Endothelial cell of umbilical vein (primary cell): ENCODE measurements around the gene CBX2. TPM values are rescaled to one million over a fixed set of nuclear protein-coding genes. Genes with fewer than 3 reads are reported as not detected.

Experiments used
- BruUV-seq: library from RNA; stranded (reverse); fragments of 400-500 nt; replicated peaks from 2 replicates; lab custom pipeline; 2021; lab: Mats Ljungman, UMichigan
- CTCF ChIA-PET: fragments of 300-600, 350-600 bp; sonication (Branson Sonifier 250); formaldehyde crosslinking; loops from one replicate; lab custom pipeline; 2021; ENCODE audit warnings: antibody characterized with exemption, inconsistent platforms; lab: Charles Lee
- POLR2A ChIA-PET: fragments of 300-600, 350-600 bp; sonication (Branson Sonifier 250); formaldehyde crosslinking; loops from one replicate; lab custom pipeline; 2021; ENCODE audit warnings: antibody characterized with exemption, inconsistent platforms; lab: Charles Lee
- DNase-seq: peaks from one replicate; pipeline ENCODE4 v3.0.0-alpha.2; 2011; ENCODE audit warnings: low read depth, low spot score
- FAIRE-seq: peaks from 2 replicates; lab custom pipeline; 2011; peaks lifted over from hg19 to GRCh38; lab: Jason Lieb, UNC
- H2AFZ ChIP-seq: 2 replicates; pipeline ENCODE4 v1.6.0; 2012; ENCODE audit warnings: low read depth, low read length, control low read depth, inconsistent platforms
- H3K27ac ChIP-seq: 2 replicates; pipeline ENCODE4 v1.5.1; 2011; ENCODE audit warnings: low read depth, mild to moderate bottlenecking, control low read depth, low read length, moderate library complexity; ENCODE audit not compliant: insufficient read depth
- H3K27me3 ChIP-seq, 2 experiments: 2 replicates each; pipeline versions ENCODE4 v1.6.0 to v1.6.1; 2011; ENCODE audit warnings: low read length in 2 of 2, mixed read lengths in 1 of 2; ENCODE audit not compliant: control insufficient read depth in 2 of 2, insufficient read depth in 2 of 2
- H3K36me3 ChIP-seq, 2 experiments: 2 replicates in 1 of 2; 3 replicates in 1 of 2; pipeline ENCODE4 v1.5.1; 2011; ENCODE audit warnings: low read length in 2 of 2, mild to moderate bottlenecking in 1 of 2, moderate library complexity in 1 of 2; ENCODE audit not compliant: control insufficient read depth in 2 of 2, insufficient read depth in 2 of 2; ENCODE audit errors: extremely low read depth in 1 of 2
- H3K4me1 ChIP-seq: 3 replicates; pipeline ENCODE4 v1.5.1; 2011; ENCODE audit warnings: mild to moderate bottlenecking, low read length; ENCODE audit not compliant: control insufficient read depth, insufficient read depth; ENCODE audit errors: extremely low read depth
- H3K4me2 ChIP-seq: 2 replicates; pipeline ENCODE4 v1.6.1; 2011; ENCODE audit warnings: low read length, control low read depth, mixed read lengths; ENCODE audit not compliant: insufficient read depth
- H3K4me3 ChIP-seq, 3 experiments: fragments of 200-600 bp in 1 of 3; sonication (generic), shearing (Covaris generic) in 1 of 3; replicated peaks in 1 of 3; 2 replicates each; pipeline ENCODE4 v1.5.1; 2011 to 2016; ENCODE audit warnings: control low read depth in 3 of 3, low read length in 3 of 3, mild to moderate bottlenecking in 2 of 3, inconsistent platforms in 1 of 3, low read depth in 1 of 3, moderate library complexity in 1 of 3; ENCODE audit not compliant: insufficient read depth in 1 of 3
- H3K79me2 ChIP-seq: 2 replicates; pipeline ENCODE4 v1.6.0; 2012; ENCODE audit warnings: low read length, inconsistent platforms; ENCODE audit not compliant: control insufficient read depth, insufficient read depth
- H3K9ac ChIP-seq: replicated peaks from 2 replicates; pipeline ENCODE3; 2011; ENCODE audit warnings: low read length, control low read depth; ENCODE audit not compliant: insufficient read depth; ENCODE audit errors: extremely low read depth
- H3K9me1 ChIP-seq: replicated peaks from 3 replicates; pipeline ENCODE4 v1.6.0; 2011; ENCODE audit warnings: mild to moderate bottlenecking, low read length; ENCODE audit not compliant: control insufficient read depth, insufficient read depth; ENCODE audit errors: extremely low read depth
- H3K9me3 ChIP-seq: replicated peaks from 2 replicates; pipeline ENCODE4 v1.5.1; 2012; ENCODE audit warnings: low read length, inconsistent platforms; ENCODE audit not compliant: control insufficient read depth, insufficient read depth
- H4K20me1 ChIP-seq: replicated peaks from 2 replicates; pipeline ENCODE3; 2011; ENCODE audit warnings: mild to moderate bottlenecking, low read length; ENCODE audit not compliant: control insufficient read depth, insufficient read depth; ENCODE audit errors: extremely low read depth
- EZH2 ChIP-seq: IDR thresholded peaks from 2 replicates; pipeline ENCODE4 v1.6.1; 2012; ENCODE audit warnings: borderline replicate concordance, low read depth, mild to moderate bottlenecking, moderate library complexity, low read length, inconsistent platforms; ENCODE audit not compliant: severe bottlenecking
- FOS ChIP-seq: IDR thresholded peaks from 2 replicates; pipeline ENCODE4 v1.6.1; 2011; ENCODE audit warnings: mild to moderate bottlenecking, low read length, moderate library complexity, borderline replicate concordance; ENCODE audit not compliant: insufficient read depth
- GATA2 ChIP-seq: IDR thresholded peaks from 2 replicates; pipeline ENCODE4 v1.7.0; 2011; ENCODE audit warnings: low read depth, mild to moderate bottlenecking, moderate library complexity, mixed read lengths, low read length; ENCODE audit not compliant: insufficient read length, insufficient read depth
- JUN ChIP-seq: IDR thresholded peaks from 2 replicates; pipeline ENCODE4 v1.6.1; 2011; ENCODE audit warnings: borderline replicate concordance, low read depth; ENCODE audit not compliant: insufficient read length, insufficient read depth
- MYC ChIP-seq: IDR thresholded peaks from one replicate; pipeline ENCODE4 v1.6.1; 2011; ENCODE audit warnings: mild to moderate bottlenecking, low read depth, low read length
- POLR2A ChIP-seq: IDR thresholded peaks from 2 replicates; pipeline ENCODE4 v1.6.1; 2012; ENCODE audit warnings: low read depth, mild to moderate bottlenecking, control low read depth, low read length
- POLR2AphosphoS5 ChIP-seq: IDR thresholded peaks from 2 replicates; pipeline ENCODE4 v1.6.1; 2012; ENCODE audit warnings: low read depth, mild to moderate bottlenecking, control low read depth, low read length, moderate library complexity; ENCODE audit not compliant: insufficient read depth
- dilution Hi-C: fragments of 300-500 bp; cut with MboI; formaldehyde crosslinking; loops from one replicate; pipeline ENCODE4 v1.15.0; 2019; ENCODE audit warnings: low sequenced_read_pairs; ENCODE audit not compliant: extremely low pct_ligation_motif_present
- intact Hi-C: fragments of 100-400 bp; cut with micrococcal nuclease; formaldehyde crosslinking; loops from one replicate; pipeline ENCODE4 v1.10.0; 2022
- polyA plus RNA-seq, 4 experiments: library from polyadenylated mRNA; depleted of rRNA in 3 of 4; stranded (reverse) in 3 of 4; unstranded in 1 of 4; fragments of >200 nt; gene quantifications; 2 replicates each; pipeline versions ENCODE4 v1.2.1 to v1.2.3, GENCODE V29; 2011 to 2012; ENCODE audit warnings: missing spikeins in 1 of 4
- total RNA-seq: library from RNA; stranded (reverse); gene quantifications from 2 replicates; pipeline ENCODE4 v1.2.3, GENCODE V29; 2021
- TF ChIP-seq, protein P1 (sequence below): IDR thresholded peaks from 2 replicates; pipeline ENCODE4 v1.6.1; 2011; ENCODE audit not compliant: insufficient read depth, insufficient read length
- TF ChIP-seq, protein P2 (sequence below), 2 donors: IDR thresholded peaks; 1 replicate in 1 of 2; 2 replicates in 1 of 2; pipeline ENCODE4 v1.5.1; 2011; ENCODE audit warnings: low read length in 2 of 2, mild to moderate bottlenecking in 2 of 2, moderate library complexity in 2 of 2, control low read depth in 1 of 2, inconsistent platforms in 1 of 2, low read depth in 1 of 2; ENCODE audit not compliant: insufficient read depth in 1 of 2; ENCODE audit errors: extremely low read depth in 1 of 2

Gene CBX2
- total and polyA plus RNA-seq, 2 donors (not counting 3 experiments of a cell fraction or from before 2014, with no cell fraction given): 10.5 to 20.0 TPM

GRCh38 chr17:79822583-79823124 lies 44.7 kb downstream of the CBX2 start:
- H3K27ac ChIP-seq: no peak overlapping the region
- no peak for DNase-seq
- intact Hi-C loops (no loop called here), dilution Hi-C loops (no loop called here)
- no peaks in the 10 kb centered on the region for H3K9me1 ChIP-seq
- H3K9ac ChIP-seq: no peak overlapping the region
- H4K20me1 ChIP-seq: no peaks in the 10 kb centered on the region
- FAIRE-seq: no peak
- H3K4me1 ChIP-seq: peaks cover 6% of the 10 kb centered on the region
- no peaks in the 10 kb centered on the region for H3K9me3 ChIP-seq
- POLR2A ChIA-PET: no interaction called here
- H3K79me2 ChIP-seq: no peaks in the 10 kb centered on the region
- CTCF ChIA-PET: interaction anchor here (0.6 to 1.7 kb wide), 5 partner anchors 10 to 84 kb away, joined by 3 to 5 read pairs (median 3); no protein-coding TSS in a partner anchor
- BruUV-seq: no TSS peak
- TF ChIP-seq, protein P1, sequence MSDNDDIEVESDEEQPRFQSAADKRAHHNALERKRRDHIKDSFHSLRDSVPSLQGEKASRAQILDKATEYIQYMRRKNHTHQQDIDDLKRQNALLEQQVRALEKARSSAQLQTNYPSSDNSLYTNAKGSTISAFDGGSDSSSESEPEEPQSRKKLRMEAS: no peak
- TF ChIP-seq, protein P2, sequence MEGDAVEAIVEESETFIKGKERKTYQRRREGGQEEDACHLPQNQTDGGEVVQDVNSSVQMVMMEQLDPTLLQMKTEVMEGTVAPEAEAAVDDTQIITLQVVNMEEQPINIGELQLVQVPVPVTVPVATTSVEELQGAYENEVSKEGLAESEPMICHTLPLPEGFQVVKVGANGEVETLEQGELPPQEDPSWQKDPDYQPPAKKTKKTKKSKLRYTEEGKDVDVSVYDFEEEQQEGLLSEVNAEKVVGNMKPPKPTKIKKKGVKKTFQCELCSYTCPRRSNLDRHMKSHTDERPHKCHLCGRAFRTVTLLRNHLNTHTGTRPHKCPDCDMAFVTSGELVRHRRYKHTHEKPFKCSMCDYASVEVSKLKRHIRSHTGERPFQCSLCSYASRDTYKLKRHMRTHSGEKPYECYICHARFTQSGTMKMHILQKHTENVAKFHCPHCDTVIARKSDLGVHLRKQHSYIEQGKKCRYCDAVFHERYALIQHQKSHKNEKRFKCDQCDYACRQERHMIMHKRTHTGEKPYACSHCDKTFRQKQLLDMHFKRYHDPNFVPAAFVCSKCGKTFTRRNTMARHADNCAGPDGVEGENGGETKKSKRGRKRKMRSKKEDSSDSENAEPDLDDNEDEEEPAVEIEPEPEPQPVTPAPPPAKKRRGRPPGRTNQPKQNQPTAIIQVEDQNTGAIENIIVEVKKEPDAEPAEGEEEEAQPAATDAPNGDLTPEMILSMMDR (IDR thresholded peaks at IDR 0.05; ENCODE audit: extremely low read depth in 1 of 2, insufficient read depth in 1 of 2, low read depth in 1 of 2, low read length in 2 of 2): no peak
- no peak for TF ChIP-seq POLR2AphosphoS5
- no peak for TF ChIP-seq POLR2A
- TF ChIP-seq EZH2: no peak
- no peak for TF ChIP-seq MYC
- TF ChIP-seq JUN: no peak
- TF ChIP-seq GATA2: no peak
- TF ChIP-seq FOS: no peak
- no peak overlapping the region for H3K4me2 ChIP-seq
- H2AFZ ChIP-seq: no peak overlapping the region
- no peaks in the 10 kb centered on the region for H3K36me3 ChIP-seq
- no peak overlapping the region for H3K4me3 ChIP-seq
- peaks cover 16 to 22% of the 10 kb centered on the region in 2 experiments for H3K27me3 ChIP-seq
